Parathyroid adenoma (tissue), 2 donors: Measurements from ENCODE around the gene EXOSC2.

Experiments used
- H2AFZ ChIP-seq: fragments of 300-600 bp; sonication (generic); one replicate; pipeline ENCODE4 v1.7.0; 2017; ENCODE audit warnings: antibody characterized with exemption, mild to moderate bottlenecking
- H3K27ac ChIP-seq: fragments of 300-600 bp; sonication (generic); one replicate; pipeline ENCODE4 v1.7.0; 2017
- H3K27me3 ChIP-seq: fragments of 300-600 bp; sonication (generic); one replicate; pipeline ENCODE4 v1.7.0; 2017; ENCODE audit warnings: low read length; ENCODE audit not compliant: control insufficient read depth, insufficient read depth
- H3K36me3 ChIP-seq: fragments of 300-600 bp; sonication (generic); one replicate; pipeline ENCODE4 v1.7.0; 2017; ENCODE audit warnings: low read length; ENCODE audit not compliant: control insufficient read depth, insufficient read depth
- H3K4me1 ChIP-seq: fragments of 300-600 bp; sonication (generic); one replicate; pipeline ENCODE4 v1.7.0; 2017; ENCODE audit warnings: control low read depth
- H3K4me2 ChIP-seq: fragments of 300-600 bp; sonication (generic); one replicate; pipeline ENCODE4 v1.7.0; 2017; ENCODE audit warnings: low read length
- H3K4me3 ChIP-seq: fragments of 300-600 bp; sonication (generic); one replicate; pipeline ENCODE4 v1.7.0; 2017; ENCODE audit warnings: low read depth, low read length
- H3K79me2 ChIP-seq: fragments of 300-600 bp; sonication (generic); one replicate; pipeline ENCODE4 v1.7.0; 2017; ENCODE audit warnings: control low read depth
- H3K9ac ChIP-seq: fragments of 300-600 bp; sonication (generic); one replicate; pipeline ENCODE4 v1.7.0; 2017; ENCODE audit warnings: mild to moderate bottlenecking
- H3K9me3 ChIP-seq: fragments of 300-600 bp; sonication (generic); one replicate; pipeline ENCODE4 v1.7.0; 2017; ENCODE audit warnings: low read length; ENCODE audit not compliant: control insufficient read depth
- TF ChIP-seq, protein P1 (sequence below): fragments of 300-600 bp; sonication (generic); IDR thresholded peaks from one replicate; pipeline ENCODE4 v1.7.0; 2017; ENCODE audit warnings: antibody characterized with exemption, mild to moderate bottlenecking
- donor health status: primary hyperparathyroidism.

Gene EXOSC2

DNA sequence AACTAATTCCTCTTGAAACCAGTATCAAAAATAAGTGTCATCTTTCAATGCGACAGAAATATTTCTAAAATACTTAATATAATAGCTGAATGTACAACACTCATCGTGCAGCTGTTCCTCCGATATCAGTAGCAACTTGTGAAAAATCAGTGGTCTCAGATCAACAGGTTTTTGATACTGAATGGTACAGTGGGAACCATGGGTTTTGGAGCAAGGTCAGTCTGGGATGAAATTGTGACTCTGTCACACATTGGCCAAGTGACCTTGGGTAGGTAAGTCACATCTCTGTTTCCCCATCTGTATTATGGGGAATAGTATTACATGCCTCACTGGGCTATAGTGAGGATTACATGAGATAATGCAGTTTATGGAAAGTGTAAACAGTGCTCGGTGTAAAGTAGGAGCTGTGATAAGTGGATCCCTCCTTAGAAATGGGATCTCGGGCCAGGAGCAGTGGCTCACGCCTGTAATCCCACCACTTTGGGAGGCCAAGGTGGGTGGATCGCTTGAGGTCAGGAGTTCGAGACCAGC is 17.3 kb downstream of the EXOSC2 start:
- Histone ChIP-seq H3K27me3 (no peaks in the 10 kb centered on the region), H3K4me3 (no peak overlapping the region), H2AFZ (no peak overlapping the region), H3K79me2 (peaks cover 2% of the 10 kb centered on the region), H3K36me3 (no peaks in the 10 kb centered on the region), H3K9ac (no peak overlapping the region), H3K27ac (no peak overlapping the region), H3K4me2 (no peak overlapping the region), H3K9me3 (no peaks in the 10 kb centered on the region), H3K4me1 (no peaks in the 10 kb centered on the region)
- TF ChIP-seq, protein P1, sequence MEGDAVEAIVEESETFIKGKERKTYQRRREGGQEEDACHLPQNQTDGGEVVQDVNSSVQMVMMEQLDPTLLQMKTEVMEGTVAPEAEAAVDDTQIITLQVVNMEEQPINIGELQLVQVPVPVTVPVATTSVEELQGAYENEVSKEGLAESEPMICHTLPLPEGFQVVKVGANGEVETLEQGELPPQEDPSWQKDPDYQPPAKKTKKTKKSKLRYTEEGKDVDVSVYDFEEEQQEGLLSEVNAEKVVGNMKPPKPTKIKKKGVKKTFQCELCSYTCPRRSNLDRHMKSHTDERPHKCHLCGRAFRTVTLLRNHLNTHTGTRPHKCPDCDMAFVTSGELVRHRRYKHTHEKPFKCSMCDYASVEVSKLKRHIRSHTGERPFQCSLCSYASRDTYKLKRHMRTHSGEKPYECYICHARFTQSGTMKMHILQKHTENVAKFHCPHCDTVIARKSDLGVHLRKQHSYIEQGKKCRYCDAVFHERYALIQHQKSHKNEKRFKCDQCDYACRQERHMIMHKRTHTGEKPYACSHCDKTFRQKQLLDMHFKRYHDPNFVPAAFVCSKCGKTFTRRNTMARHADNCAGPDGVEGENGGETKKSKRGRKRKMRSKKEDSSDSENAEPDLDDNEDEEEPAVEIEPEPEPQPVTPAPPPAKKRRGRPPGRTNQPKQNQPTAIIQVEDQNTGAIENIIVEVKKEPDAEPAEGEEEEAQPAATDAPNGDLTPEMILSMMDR = no peak

DNA sequence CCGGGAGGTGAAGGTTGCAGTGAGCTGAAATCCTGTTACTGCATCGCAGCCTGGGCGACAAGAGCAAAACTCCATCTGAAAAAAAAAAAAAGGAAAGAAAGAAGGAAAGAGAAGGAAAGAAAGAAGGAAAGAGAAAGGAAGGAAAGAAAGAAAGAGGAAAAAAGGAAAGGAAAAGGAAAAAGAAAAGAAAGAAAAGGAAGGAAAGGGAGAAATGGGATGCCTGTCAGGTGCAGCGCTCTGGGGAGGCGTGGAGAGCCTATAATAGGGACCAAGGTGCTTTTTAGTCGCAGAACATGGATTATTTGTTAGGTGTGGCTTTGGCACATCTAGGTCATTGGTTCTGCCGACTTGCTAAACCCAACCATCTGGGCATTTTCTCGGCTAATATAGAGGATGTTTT is 17.9 kb downstream of the EXOSC2 start:
- Histone ChIP-seq H3K4me1 (no peaks in the 10 kb centered on the region), H2AFZ (no peak overlapping the region), H3K27ac (no peak overlapping the region), H3K4me2 (no peak overlapping the region), H3K79me2 (peaks cover 6% of the 10 kb centered on the region), H3K27me3 (no peaks in the 10 kb centered on the region), H3K9me3 (no peaks in the 10 kb centered on the region), H3K36me3 (no peaks in the 10 kb centered on the region), H3K9ac (no peak overlapping the region), H3K4me3 (no peak overlapping the region)
- TF ChIP-seq, protein P1 = no peak

DNA sequence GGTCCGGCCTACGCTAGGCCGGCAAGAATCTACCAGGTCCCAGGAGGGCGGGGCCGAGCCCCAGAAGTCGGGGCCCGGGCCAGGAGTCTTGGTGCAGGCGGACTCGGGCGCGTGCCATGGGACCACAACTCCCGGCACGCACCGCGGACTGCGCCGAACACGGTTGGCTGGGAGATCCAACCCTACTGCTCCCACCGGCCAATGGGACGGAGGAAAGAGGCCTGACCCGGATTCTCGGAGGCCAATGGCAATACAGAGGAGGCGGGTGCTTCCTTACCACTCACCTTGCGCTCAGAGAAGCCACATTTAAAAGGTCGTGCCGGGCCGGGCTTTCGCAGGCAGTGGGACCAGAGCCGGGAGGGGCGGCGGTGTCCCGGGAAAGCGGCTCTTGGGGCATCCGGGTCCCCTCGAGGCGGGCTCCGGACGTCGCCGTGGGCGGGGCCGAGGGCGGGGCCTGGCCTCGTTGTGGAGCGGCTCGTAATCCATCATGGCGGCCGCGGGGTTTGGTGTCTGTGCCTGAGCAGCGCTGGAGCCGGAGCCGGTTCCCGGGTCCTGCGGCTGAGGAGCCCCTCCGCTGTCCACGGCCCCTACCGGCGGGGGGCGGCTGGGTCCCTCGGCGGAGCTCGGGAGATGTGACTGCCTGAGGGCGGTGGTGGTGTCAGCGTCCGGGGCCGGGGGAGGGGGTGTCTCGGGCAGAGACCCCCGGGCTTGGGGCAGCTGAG is 19.1 kb downstream of the EXOSC2 start:
- H3K27ac ChIP-seq = peak overlapping the region; percentile 98
- H3K4me2 ChIP-seq = peak overlapping the region; percentile 100
- no peaks in the 10 kb centered on the region for H3K27me3 ChIP-seq
- H3K79me2 ChIP-seq = peaks cover 14% of the 10 kb centered on the region
- peak overlapping the region; percentile 97 for H3K9ac ChIP-seq
- H3K4me1 ChIP-seq = no peaks in the 10 kb centered on the region
- peak overlapping the region; percentile 97 for H3K4me3 ChIP-seq
- H3K9me3 ChIP-seq = no peaks in the 10 kb centered on the region
- H2AFZ ChIP-seq = peak overlapping the region; percentile 83
- TF ChIP-seq, protein P1 = no peak
- no peaks in the 10 kb centered on the region for H3K36me3 ChIP-seq

DNA sequence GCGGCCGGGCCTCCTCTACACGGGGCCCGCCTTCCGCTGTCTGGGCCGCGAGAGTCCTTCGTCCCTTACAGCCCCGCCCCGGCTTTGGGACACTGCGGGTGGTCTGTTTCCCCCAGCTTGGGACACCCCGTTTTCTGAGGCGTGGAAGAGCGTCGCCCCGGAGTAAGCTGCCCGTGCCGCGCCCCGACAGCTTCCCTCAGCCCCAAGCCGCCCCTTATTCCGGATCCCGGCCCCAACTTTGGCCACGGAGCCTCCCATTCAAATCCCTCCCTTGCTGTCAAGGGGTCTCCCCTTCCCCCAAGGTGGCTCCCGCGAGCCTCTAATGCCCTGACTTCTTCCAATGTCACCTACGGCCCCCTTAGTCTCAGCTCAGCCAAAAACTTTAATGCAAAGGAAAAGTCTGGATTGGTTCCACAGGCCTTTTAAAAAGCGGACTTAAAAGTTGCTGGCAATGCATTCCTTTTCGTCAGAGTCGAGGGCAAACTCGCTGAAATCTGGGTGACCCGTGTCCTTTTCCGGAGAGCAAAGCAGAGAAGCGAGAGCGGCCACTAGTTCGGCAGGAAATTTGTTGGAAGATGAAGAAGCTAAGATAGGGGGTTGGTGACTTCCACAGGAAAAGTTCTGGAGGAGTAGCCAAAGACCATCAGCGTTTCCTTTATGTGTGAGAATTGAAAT is 19.8 kb downstream of the EXOSC2 start:
- Histone ChIP-seq H3K4me2 (peak overlapping the region; percentile 100), H3K27me3 (no peaks in the 10 kb centered on the region), H3K27ac (peak overlapping the region; percentile 98), H3K36me3 (no peaks in the 10 kb centered on the region), H3K9ac (peak overlapping the region; percentile 97), H3K4me1 (no peaks in the 10 kb centered on the region), H3K4me3 (peak overlapping the region; percentile 97), H3K9me3 (no peaks in the 10 kb centered on the region), H2AFZ (peak overlapping the region; percentile 83), H3K79me2 (peaks cover 14% of the 10 kb centered on the region)
- TF ChIP-seq, protein P1 = no peak
